GM18520 (cell line): ENCODE results near the gene CFAP206.
"Not testable (repeated sequence)": the region's sequence is repeated elsewhere in the genome, so short reads cannot be mapped to it uniquely, and the experiment has no call there.

Experiments used
- ATAC-seq: cut with Tn5 transposase; IDR thresholded peaks from one replicate; pipeline ENCODE4 v1.9.1; 2021; ENCODE audit not compliant: unreplicated experiment

CFAP206 gene

DNA sequence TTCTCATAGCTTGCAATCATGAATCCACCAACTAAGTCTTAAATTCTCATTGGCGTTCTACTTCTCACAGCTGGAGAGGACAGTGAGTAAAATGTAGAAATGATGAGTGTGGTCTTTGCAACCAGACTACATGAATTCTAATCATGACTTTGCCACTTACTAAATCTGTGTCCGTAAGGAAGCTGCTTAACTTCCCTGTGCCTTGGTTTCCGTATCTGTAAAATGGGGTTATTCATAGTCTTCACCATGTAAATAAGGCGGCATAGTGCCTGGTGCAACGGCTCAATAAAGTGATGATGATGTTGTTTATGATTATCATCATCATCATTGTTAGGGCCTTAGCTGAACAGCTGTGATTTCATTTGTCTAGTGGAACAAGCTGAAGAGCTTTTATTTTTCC, 12.6 kb downstream of the CFAP206 start:
- ATAC-seq, result no peak

- no peak for ATAC-seq
These were observed 13.8 kb downstream of the CFAP206 start for GRCh38 chr6:87421576-87421975.

DNA sequence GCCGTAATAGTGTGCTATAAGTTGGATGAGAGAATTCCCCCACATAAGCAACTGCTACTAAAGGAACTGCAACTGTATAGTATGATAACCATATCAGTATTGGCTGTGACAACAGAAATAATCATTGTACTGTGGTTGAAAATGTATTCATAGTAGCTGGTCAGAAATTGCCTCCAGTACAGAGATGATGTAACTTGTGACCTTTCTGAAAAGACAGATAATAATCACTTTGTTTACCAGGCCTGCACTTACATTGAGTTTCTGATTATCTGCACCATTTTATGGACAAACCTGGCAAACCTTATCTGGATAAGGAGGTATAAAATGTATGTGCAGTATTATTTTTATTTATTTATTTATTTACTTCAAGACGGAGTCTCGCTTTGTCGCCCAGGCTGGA, 19.0 kb downstream of the CFAP206 start:
- no peak for ATAC-seq

GRCh38 chr6:87430499-87430898, 22.7 kb downstream of the CFAP206 start:
- no peak for ATAC-seq

- ATAC-seq, result no peak
These were observed 23.5 kb downstream of the CFAP206 start for GRCh38 chr6:87431263-87431662.

GRCh38 chr6:87436435-87436834, 28.7 kb downstream of the CFAP206 start:
- no peak for ATAC-seq

GRCh38 chr6:87441711-87442110, 33.9 kb downstream of the CFAP206 start:
- ATAC-seq, result no peak

DNA sequence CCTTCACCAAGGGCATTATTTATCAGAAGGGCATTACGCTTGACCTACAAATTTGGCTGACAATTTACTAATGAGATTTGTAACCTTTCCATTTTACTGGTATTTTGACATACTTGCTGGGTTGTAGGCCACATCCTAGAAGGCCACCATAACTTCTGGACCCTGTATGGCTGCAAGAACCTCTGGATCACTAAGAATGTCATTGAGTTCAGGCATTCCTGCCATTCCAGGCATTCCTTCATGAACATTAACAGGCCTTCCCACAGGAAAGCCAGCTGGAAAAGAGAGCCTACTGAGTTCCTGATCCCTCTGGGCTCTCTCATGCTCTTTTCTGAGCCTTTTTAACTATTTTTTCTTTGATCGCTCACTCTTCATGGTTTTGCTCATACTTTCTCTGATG, 36.6 kb downstream of the CFAP206 start:
- ATAC-seq, result no peak

DNA sequence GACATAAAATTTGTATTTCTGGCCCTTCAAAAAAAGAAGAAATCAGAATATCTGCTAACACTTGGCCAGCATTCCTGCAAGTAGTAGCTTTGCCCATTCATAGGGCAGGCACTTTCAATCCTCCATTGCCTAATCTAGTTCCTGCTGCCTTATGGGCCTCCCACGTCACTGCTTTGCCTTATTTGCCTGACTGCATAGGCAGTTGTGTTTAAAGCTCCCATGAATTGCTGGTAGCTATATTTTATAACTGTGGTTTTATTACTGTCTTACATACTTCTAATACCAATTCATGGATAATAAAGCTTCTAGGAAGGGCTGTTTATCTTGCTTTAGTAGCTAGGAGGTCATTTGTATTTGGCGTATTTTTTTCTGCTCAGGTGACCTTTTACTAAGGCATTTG, 57.3 kb downstream of the CFAP206 start:
- ATAC-seq, result no peak

DNA sequence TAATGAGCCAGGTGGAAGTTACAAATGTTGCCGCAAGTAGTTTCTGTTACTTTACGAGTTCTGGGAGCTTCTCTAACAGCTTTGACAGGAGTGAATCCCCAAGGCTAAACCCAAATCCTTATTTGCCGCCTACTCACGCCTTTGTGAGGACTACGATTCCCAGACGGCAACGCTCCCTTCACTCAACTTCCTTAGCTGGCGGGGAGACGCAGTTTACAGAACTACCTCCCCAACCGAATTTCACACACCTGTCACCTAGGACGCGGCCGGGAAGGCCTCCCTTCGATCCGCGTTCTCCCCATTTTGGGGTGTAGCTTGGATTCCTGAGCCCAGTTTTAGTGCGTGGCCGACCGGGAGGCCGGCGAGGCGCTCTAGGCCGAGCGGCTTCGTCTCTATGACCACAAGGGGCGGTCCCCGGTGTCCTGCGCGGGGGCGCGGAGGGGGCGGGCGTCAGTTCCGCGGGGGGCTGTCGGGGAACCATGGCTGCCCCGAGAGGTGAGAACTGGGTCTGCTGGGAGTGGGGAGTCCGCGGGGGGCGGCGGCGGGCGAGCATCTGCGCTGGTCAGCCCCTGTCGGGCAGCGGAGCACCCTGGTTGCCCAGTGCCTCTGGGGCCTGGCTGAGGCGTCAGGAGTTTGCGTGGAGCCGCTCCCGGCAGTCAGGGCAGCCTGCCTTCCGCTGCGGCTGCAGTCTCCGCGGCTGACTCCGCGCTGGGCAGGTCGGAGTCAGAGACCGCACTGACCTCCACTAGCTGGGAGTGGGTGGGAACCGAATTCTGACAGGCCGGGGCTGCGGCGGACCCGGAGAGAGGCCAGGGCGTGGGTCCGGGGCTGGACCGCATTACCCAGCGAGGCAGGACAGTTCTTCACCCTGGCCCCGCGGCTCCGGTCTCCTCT, 65.0 kb downstream of the CFAP206 start, which contains the start of gene SLC35A1:
Gene SLC35A1 (plus strand): TSS at position 450 of the 894 bp plus-strand sequence. CDS start 30 bp downstream, at position 480.
- peak; percentile 94 for ATAC-seq

GRCh38 chr6:87473419-87473903, 65.7 kb downstream of the CFAP206 start:
- peak; percentile 45 for ATAC-seq

DNA sequence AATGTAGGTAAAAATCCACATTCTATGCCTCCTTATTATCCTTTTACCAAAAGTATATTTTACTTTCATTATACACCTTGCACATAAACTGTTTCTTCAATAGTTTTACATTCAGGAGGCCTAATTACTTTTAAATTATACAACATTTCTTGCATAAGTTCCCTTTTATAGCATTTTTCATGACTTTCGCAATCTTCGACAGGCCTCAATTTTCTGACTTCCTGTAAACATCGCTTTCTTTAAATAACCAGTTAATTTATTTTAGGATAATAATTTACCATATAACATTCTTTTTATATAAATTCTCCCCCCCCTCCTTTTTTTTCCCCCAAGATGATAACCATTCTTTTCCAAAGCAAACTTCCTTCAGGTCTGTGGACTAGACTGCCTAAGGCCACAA, 74.2 kb downstream of the CFAP206 start:
- ATAC-seq, result no peak

GRCh38 chr6:87482366-87482765, 74.6 kb downstream of the CFAP206 start:
- ATAC-seq, result no peak

DNA sequence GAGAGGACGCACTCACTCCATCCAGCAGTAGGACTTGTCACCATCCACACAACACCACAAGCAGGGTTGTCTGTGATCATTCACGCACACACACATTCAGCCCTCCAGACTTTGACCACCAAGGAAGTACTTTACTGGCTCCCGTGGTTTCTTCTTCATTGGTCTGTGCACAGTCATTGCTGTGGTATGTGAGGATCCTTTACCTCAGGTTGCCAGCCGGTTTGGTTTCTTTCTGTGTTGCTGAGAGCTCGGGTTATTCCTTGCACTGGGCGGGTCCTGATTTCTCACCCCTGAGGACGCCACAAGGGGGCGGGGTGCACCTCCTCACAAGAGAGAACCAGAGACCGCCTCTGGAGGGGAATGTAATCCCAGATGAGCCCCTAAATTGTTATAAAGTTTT, 76.2 kb downstream of the CFAP206 start:
- ATAC-seq, result no peak

GRCh38 chr6:87484491-87484890, 76.7 kb downstream of the CFAP206 start:
- no peak for ATAC-seq

GRCh38 chr6:87487555-87487954, 79.8 kb downstream of the CFAP206 start:
- no peak for ATAC-seq

DNA sequence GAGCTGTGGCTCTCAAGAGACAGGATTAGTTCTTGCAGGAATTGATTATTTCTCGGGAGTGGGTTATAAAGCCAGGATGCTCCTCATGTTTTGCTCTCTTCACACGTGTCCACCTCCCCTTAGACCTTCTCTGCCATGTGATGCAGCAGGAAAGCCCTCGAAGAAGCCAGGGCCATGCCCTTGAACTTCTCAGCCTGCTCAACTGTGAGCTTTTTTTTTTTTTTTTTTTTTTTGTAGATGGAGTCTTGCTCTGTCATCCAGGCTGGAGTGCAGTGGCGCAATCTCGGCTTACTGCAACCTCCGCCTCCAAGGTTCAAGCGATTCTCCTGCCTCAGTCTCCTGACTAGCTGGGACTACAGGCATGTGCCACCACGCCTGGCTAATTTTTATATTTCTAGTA, 81.6 kb downstream of the CFAP206 start:
- ATAC-seq, result not testable (repeated sequence)

- ATAC-seq, result no peak
These were observed 87.1 kb downstream of the CFAP206 start for GRCh38 chr6:87494761-87495422.

- no peak for ATAC-seq
These were observed 90.3 kb downstream of the CFAP206 start for GRCh38 chr6:87498048-87498447.

DNA sequence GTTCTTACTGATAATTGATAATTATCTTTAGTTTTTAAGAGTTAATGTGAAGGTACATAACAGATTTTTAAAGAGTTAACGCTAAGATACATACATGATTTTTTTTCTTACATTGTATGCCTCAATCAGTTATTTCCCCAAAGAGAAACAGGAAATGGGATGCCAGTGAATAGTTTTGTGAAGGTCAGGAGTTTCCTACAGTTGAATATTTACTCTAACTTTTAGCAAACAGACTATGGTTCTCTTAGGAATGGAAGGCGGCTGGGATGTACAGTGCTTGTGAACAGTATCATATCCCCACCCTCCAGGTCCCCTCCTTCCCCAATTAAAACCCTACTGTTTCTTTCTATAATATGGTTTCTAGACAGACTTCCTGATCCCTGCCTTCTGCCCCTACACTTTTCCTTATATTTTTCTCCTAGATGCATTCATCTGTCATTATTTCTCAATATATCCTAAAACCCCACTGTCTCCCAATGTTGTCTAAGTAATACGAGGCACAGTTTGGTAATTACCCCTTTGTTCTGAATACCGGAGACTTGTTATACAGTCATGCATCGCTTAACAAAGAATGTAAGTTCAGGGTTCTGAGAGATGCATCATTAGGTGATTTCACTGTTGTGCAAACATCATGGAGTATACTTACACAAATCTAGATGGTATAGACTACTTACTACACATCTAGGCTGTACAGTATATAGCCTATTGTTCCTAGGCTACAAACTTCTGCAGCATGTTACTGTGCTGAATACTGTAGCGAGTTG, 94.2 kb downstream of the CFAP206 start:
- ATAC-seq, result no peak

DNA sequence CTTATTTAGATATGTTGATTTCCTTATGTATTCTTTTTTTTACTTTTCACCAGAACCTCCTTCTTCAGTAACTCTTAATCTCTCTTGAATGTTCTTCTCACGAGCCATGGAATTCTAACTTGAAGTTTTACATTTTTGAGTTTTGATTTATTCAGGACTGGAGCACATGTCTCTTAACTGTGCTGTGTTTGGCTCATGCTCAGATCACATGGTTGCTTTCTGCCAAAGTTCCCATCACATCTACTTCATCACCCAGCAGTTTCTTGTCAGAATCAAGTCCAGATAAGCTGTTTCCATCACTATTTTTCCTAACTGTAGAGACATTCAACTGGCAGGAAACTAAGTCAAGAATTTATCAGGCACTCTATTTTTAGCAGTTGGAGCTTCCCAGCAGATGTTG, 96.7 kb downstream of the CFAP206 start:
- ATAC-seq, result no peak
